HepG2 (cell line): Measurements from ENCODE around the gene ATP1A1. TPM values are rescaled to one million over a fixed set of nuclear protein-coding genes. Genes with fewer than 3 reads are reported as not detected.

Source experiments
- ATAC-seq: fragments of 200-7000 bp; cut with Tn5 transposase; 3 replicates; pipeline ENCODE4 v1.9.1; 2020; ENCODE audit warnings: mild to moderate bottlenecking, moderate library complexity
- BruUV-seq: library from RNA; stranded (reverse); fragments of 400-500 nt; replicated peaks from 2 replicates; lab custom pipeline; 2021; lab: Mats Ljungman, UMichigan
- CTCF ChIA-PET: fragments of 300-600 bp; formaldehyde crosslinking; extraction: SDS; loops from one replicate; lab custom pipeline; 2021; ENCODE audit warnings: low total read pairs, inconsistent platforms, low intra/inter-chr PET ratio; lab: Yijun Ruan, JAX
- POLR2A ChIA-PET: fragments of 350-600 bp; sonication (Branson Sonifier 250); formaldehyde crosslinking; loops from one replicate; lab custom pipeline; 2020; ENCODE audit warnings: antibody characterized with exemption, inconsistent platforms; lab: Yijun Ruan, JAX
- DNase-seq: peaks from one replicate; pipeline ENCODE4 v3.0.0-alpha.2; 2015; ENCODE audit warnings: low spot score
- FAIRE-seq: peaks from 3 replicates; lab custom pipeline; 2011; peaks lifted over from hg19 to GRCh38; lab: Jason Lieb, UNC
- H2AFZ ChIP-seq: one replicate; pipeline ENCODE4 v1.6.1; 2011; ENCODE audit warnings: low read length, inconsistent platforms
- H3K27ac ChIP-seq: fragments of 300-600 bp; 3 replicates; pipeline ENCODE4 v1.8.0; 2011; ENCODE audit warnings: mixed run types, mild to moderate bottlenecking, mixed read lengths, low read length, inconsistent platforms; ENCODE audit not compliant: insufficient read depth; ENCODE audit errors: extremely low read length
- H3K27me3 ChIP-seq, 2 experiments: fragments of 200-600 bp in 1 of 2; 2 replicates in 1 of 2; 3 replicates in 1 of 2; pipeline versions ENCODE4 v1.6.0 to v1.8.0; 2011; ENCODE audit warnings: low read length in 2 of 2, mild to moderate bottlenecking in 2 of 2, moderate library complexity in 2 of 2, inconsistent platforms in 1 of 2; ENCODE audit not compliant: insufficient read depth in 2 of 2, control insufficient read depth in 1 of 2
- H3K36me3 ChIP-seq, 2 experiments: fragments of 200-600 bp in 1 of 2; replicated peaks in 1 of 2; 2 replicates in 1 of 2; 3 replicates in 1 of 2; pipeline versions ENCODE4 v1.5.1 to v1.8.0; 2011; ENCODE audit warnings: low read length in 2 of 2, inconsistent platforms in 1 of 2; ENCODE audit not compliant: insufficient read depth in 2 of 2, control insufficient read depth in 1 of 2
- H3K4me1 ChIP-seq: 2 replicates; pipeline ENCODE4 v1.5.1; 2012; ENCODE audit warnings: low read length, inconsistent platforms; ENCODE audit not compliant: insufficient read depth
- H3K4me2 ChIP-seq: 2 replicates; pipeline ENCODE4 v1.6.0; 2011; ENCODE audit warnings: low read depth, low read length, inconsistent platforms
- H3K4me3 ChIP-seq, 3 experiments: fragments of 200-600 bp in 1 of 3; sonication (generic), shearing (Covaris generic) in 1 of 3; replicated peaks in 1 of 3; 2 replicates each; pipeline ENCODE4 v1.5.1; 2011 to 2016; ENCODE audit warnings: low read length in 3 of 3, inconsistent platforms in 2 of 3, low read depth in 2 of 3, mild to moderate bottlenecking in 2 of 3, control low read depth in 1 of 3, mixed read lengths in 1 of 3; ENCODE audit not compliant: insufficient read depth in 1 of 3
- H3K79me2 ChIP-seq: one replicate; pipeline ENCODE4 v1.6.1; 2011; ENCODE audit warnings: low read length, inconsistent platforms; ENCODE audit not compliant: insufficient read depth
- H3K9ac ChIP-seq: 2 replicates; pipeline ENCODE4 v1.6.0; 2011; ENCODE audit warnings: mild to moderate bottlenecking, low read depth, low read length, inconsistent platforms; ENCODE audit not compliant: insufficient read depth
- H3K9me3 ChIP-seq: 2 replicates; pipeline ENCODE4 v1.5.1; 2012; ENCODE audit warnings: mild to moderate bottlenecking, low read length
- H4K20me1 ChIP-seq: 2 replicates; pipeline ENCODE4 v1.6.0; 2011; ENCODE audit warnings: inconsistent platforms, mild to moderate bottlenecking, low read length, moderate library complexity; ENCODE audit not compliant: insufficient read depth
- AGO1 ChIP-seq: fragments of 200-400 bp; formaldehyde crosslinking; IDR thresholded peaks from 2 replicates; pipeline ENCODE4 v1.6.1; 2017; ENCODE audit warnings: mild to moderate bottlenecking, low read depth, low read length, moderate library complexity; ENCODE audit not compliant: poor library complexity, severe bottlenecking
- ATF3 ChIP-seq: sonication (generic); formaldehyde crosslinking; IDR thresholded peaks from 2 replicates; pipeline ENCODE4 v1.4.0; 2020; ENCODE audit warnings: missing genetic modification reagents
- CAMTA2 ChIP-seq: sonication (generic); formaldehyde crosslinking; IDR thresholded peaks from 2 replicates; pipeline ENCODE4 v1.4.0; 2020; ENCODE audit warnings: mild to moderate bottlenecking, missing genetic modification reagents, borderline replicate concordance
- HMGXB4 ChIP-seq, 2 experiments: sonication (generic) in 1 of 2; formaldehyde crosslinking in 1 of 2; IDR thresholded peaks; 2 replicates each; pipeline versions ENCODE4 v1.4.0 to v1.6.1; 2018 to 2020; ENCODE audit warnings: missing genetic modification reagents in 2 of 2, borderline replicate concordance in 1 of 2, low read depth in 1 of 2, mild to moderate bottlenecking in 1 of 2, missing biosample characterization in 1 of 2
- JDP2 ChIP-seq: sonication (generic); formaldehyde crosslinking; IDR thresholded peaks from 2 replicates; pipeline ENCODE4 v1.8.1; 2022; ENCODE audit warnings: missing genetic modification reagents, borderline replicate concordance
- KMT2A ChIP-seq: sonication (generic); formaldehyde crosslinking; IDR thresholded peaks from 2 replicates; pipeline ENCODE4 v1.4.0; 2020; ENCODE audit warnings: missing genetic modification reagents
- MAF1 ChIP-seq: sonication (generic); formaldehyde crosslinking; IDR thresholded peaks from 2 replicates; pipeline ENCODE4 v1.5.0; 2020; ENCODE audit warnings: missing genetic modification reagents, borderline replicate concordance
- MTA1 ChIP-seq: sonication (generic); formaldehyde crosslinking; IDR thresholded peaks from 2 replicates; pipeline ENCODE4 v1.4.0; 2020; ENCODE audit warnings: missing genetic modification reagents, mild to moderate bottlenecking, borderline replicate concordance
- RXRB ChIP-seq: IDR thresholded peaks from 2 replicates; pipeline ENCODE4 v1.6.1; 2016; ENCODE audit warnings: borderline replicate concordance, missing genetic modification reagents, missing compliant biosample characterization
- TRIM22 ChIP-seq: fragments of 450-650 bp; IDR thresholded peaks from 2 replicates; pipeline ENCODE4 v1.6.1; 2017
- UBTF ChIP-seq: sonication (generic); formaldehyde crosslinking; IDR thresholded peaks from 2 replicates; pipeline ENCODE4 v1.4.0; 2020; ENCODE audit warnings: mild to moderate bottlenecking, missing genetic modification reagents
- ZBTB3 ChIP-seq: sonication (generic); formaldehyde crosslinking; IDR thresholded peaks from 2 replicates; pipeline ENCODE4 v1.4.0; 2020; ENCODE audit warnings: low read depth, mild to moderate bottlenecking, moderate library complexity, missing genetic modification reagents, borderline replicate concordance
- ZMYM3 ChIP-seq: sonication (generic); formaldehyde crosslinking; IDR thresholded peaks from 2 replicates; pipeline ENCODE4 v1.5.1; 2020; ENCODE audit warnings: mild to moderate bottlenecking, missing genetic modification reagents
- ZNF282 ChIP-seq: fragments of 450-650 bp; IDR thresholded peaks from 2 replicates; pipeline ENCODE4 v1.6.1; 2018; ENCODE audit not compliant: partially characterized antibody
- ZNF430 ChIP-seq: sonication (generic); formaldehyde crosslinking; IDR thresholded peaks from 2 replicates; pipeline ENCODE4 v1.9.0; 2021; ENCODE audit warnings: mild to moderate bottlenecking, missing genetic modification reagents
- ZNF556 ChIP-seq: sonication (generic); formaldehyde crosslinking; IDR thresholded peaks from 2 replicates; pipeline ENCODE4 v1.4.0; 2020; ENCODE audit warnings: mild to moderate bottlenecking, missing genetic modification reagents, borderline replicate concordance
- ZNF773 ChIP-seq: sonication (generic); formaldehyde crosslinking; IDR thresholded peaks from 2 replicates; pipeline ENCODE4 v1.4.0; 2020; ENCODE audit warnings: missing genetic modification reagents, borderline replicate concordance
- WGBS: methylation state at CpG from one replicate; pipeline ENCODE4 v1.1.6; 2017; ENCODE audit warnings: low lambda C conversion rate; 5-methylcytosine and 5-hydroxymethylcytosine counted together
- in situ Hi-C: cut with HindIII; loops from 2 replicates; pipeline ENCODE4 v1.10.0; 2017; ENCODE audit warnings: low pct_unique_long_range_greater_than_20kb; ENCODE audit not compliant: extremely low pct_ligation_motif_present
- intact Hi-C: fragments of 100-400 bp; cut with micrococcal nuclease; formaldehyde crosslinking; loops from one replicate; pipeline ENCODE4 v1.10.0; 2022; ENCODE audit not compliant: unreplicated experiment
- polyA plus RNA-seq, 8 experiments: library from polyadenylated mRNA; depleted of rRNA in 3 of 8; stranded (reverse) in 7 of 8; unstranded in 1 of 8; fragments of >200 nt; fragmentation: Illumina TruSeq in 4 of 8; extraction: Trizol in 4 of 8; gene quantifications; 2 replicates each; pipeline versions ENCODE4 v1.2.1 to v1.2.3, GENCODE V29; 2011 to 2016; ENCODE audit warnings: low read depth in 4 of 8, missing spikeins in 1 of 8, mixed read lengths in 1 of 8; ENCODE audit not compliant: insufficient read depth in 1 of 8
- total RNA-seq, 5 experiments: library from RNA; depleted of rRNA; stranded (reverse); fragments of >200 nt; fragmentation: Illumina TruSeq; extraction: Trizol; gene quantifications; 2 replicates each; pipeline ENCODE4 v1.2.3, GENCODE V29; 2016; ENCODE audit warnings: low read depth in 1 of 5

The ATP1A1 gene
- total and polyA plus RNA-seq, 2 of the 13 experiments (the other 11 are each of a cell fraction or from before 2014, with no cell fraction given), result 280 to 705 TPM

GRCh38 chr1:116356067-116356466 lies 17.0 kb upstream of the ATP1A1 start:
- DNase-seq (no peak), ATAC-seq (no peak), FAIRE-seq (no peak)
- H3K9me3 ChIP-seq, result no peaks in the 10 kb centered on the region
- BruUV-seq, result no TSS peak
- H4K20me1 ChIP-seq, result no peaks in the 10 kb centered on the region
- H3K36me3 ChIP-seq, result no peaks in the 10 kb centered on the region
- H3K4me1 ChIP-seq, result peaks cover 20% of the 10 kb centered on the region
- H3K4me2 ChIP-seq, result no peak overlapping the region
- no peak overlapping the region for H2AFZ ChIP-seq
- ChIA-PET CTCF (no interaction called here), POLR2A (no interaction called here)
- H3K79me2 ChIP-seq, result no peaks in the 10 kb centered on the region
- WGBS, result 44% methylated on average over 4 of the region's 4 CpGs
- H3K9ac ChIP-seq, result no peak overlapping the region
- H3K27me3 ChIP-seq, result peaks cover 0 to 3% of the 10 kb centered on the region in 2 experiments; a peak in 2 of 5 replicates
- no peak overlapping the region for H3K4me3 ChIP-seq
- no peak overlapping the region for H3K27ac ChIP-seq
- in situ Hi-C loops (no loop called here), intact Hi-C loops (no loop called here)
- TF ChIP-seq ATF3 (CRISPR knock-in tag) (no peak), MAF1 (no peak), AGO1 (no peak), KMT2A (CRISPR knock-in tag) (no peak), ZMYM3 (CRISPR knock-in tag) (no peak), MTA1 (CRISPR knock-in tag) (no peak), CAMTA2 (no peak), TRIM22 (no peak), ZNF430 (CRISPR knock-in tag) (no peak), JDP2 (CRISPR knock-in tag) (no peak), UBTF (CRISPR knock-in tag) (no peak), ZBTB3 (no peak), HMGXB4 (CRISPR knock-in tag; IDR thresholded peaks at IDR 0.05; ENCODE audit: borderline replicate concordance in 1 of 2, low read depth in 1 of 2) (no peak), RXRB (no peak), ZNF282 (no peak), ZNF773 (no peak), ZNF556 (CRISPR knock-in tag) (no peak)
